Embryonic facial prominence (tissue), 1 donor: ENCODE results near the gene GTSF1L.

Experiments
- DNase-seq: peaks from one replicate; pipeline ENCODE4 v3.0.0-alpha.2; 2016; ENCODE audit errors: extremely low spot score

GTSF1L gene

GRCh38 chr20:43716757-43717615, 9.8 kb downstream of the GTSF1L start:
- DNase-seq: no peak

GRCh38 chr20:43716123-43716522, 10.7 kb downstream of the GTSF1L start:
- DNase-seq: no peak

GRCh38 chr20:43715511-43715910, 11.3 kb downstream of the GTSF1L start:
- DNase-seq: no peak

- no peak for DNase-seq
Measured at GRCh38 chr20:43715044-43715443, 11.8 kb downstream of the GTSF1L start.

GRCh38 chr20:43711098-43711654, 15.6 kb downstream of the GTSF1L start:
- DNase-seq: no peak

- no peak for DNase-seq
Measured at GRCh38 chr20:43710370-43711044, 16.3 kb downstream of the GTSF1L start.

GRCh38 chr20:43702502-43702901, 24.3 kb downstream of the GTSF1L start:
- DNase-seq: no peak

- no peak for DNase-seq
Measured at GRCh38 chr20:43700627-43701026, 26.2 kb downstream of the GTSF1L start.

- no peak for DNase-seq
Measured at GRCh38 chr20:43699941-43700565, 26.7 kb downstream of the GTSF1L start.

- DNase-seq: no peak
Measured at GRCh38 chr20:43695571-43695970, 31.2 kb downstream of the GTSF1L start.

GRCh38 chr20:43694763-43695162, 32.0 kb downstream of the GTSF1L start:
- no peak for DNase-seq

GRCh38 chr20:43691928-43692524, 34.8 kb downstream of the GTSF1L start:
- DNase-seq: no peak

GRCh38 chr20:43690943-43691598, 35.7 kb downstream of the GTSF1L start:
- no peak for DNase-seq

- no peak for DNase-seq
Measured at GRCh38 chr20:43689165-43689564, 37.6 kb downstream of the GTSF1L start.

GRCh38 chr20:43686820-43687219, 40.0 kb downstream of the GTSF1L start:
- DNase-seq: no peak

GRCh38 chr20:43682446-43682845, 44.4 kb downstream of the GTSF1L start:
- no peak for DNase-seq

GRCh38 chr20:43681991-43682410, 44.8 kb downstream of the GTSF1L start:
- DNase-seq: no peak

GRCh38 chr20:43681468-43681942, 45.3 kb downstream of the GTSF1L start:
- DNase-seq: no peak

GRCh38 chr20:43680981-43681380, 45.8 kb downstream of the GTSF1L start:
- no peak for DNase-seq

GRCh38 chr20:43676368-43676767, 50.4 kb downstream of the GTSF1L start:
- no peak for DNase-seq
